K562 (cell line): ENCODE results near the gene LIG3. TPM values are rescaled to one million over a fixed set of nuclear protein-coding genes. Genes with fewer than 3 reads are reported as not detected.

Experiments
- ATAC-seq: fragments of 200-7000 bp; cut with Tn5 transposase; 3 replicates; pipeline ENCODE4 v1.9.1; 2020; ENCODE audit warnings: moderate library complexity
- BruUV-seq: library from RNA; stranded (reverse); fragments of 400-500 nt; replicated peaks from 2 replicates; lab custom pipeline; 2021; lab: Mats Ljungman, UMichigan
- CTCF ChIA-PET: fragments of 300-600 bp; formaldehyde crosslinking; extraction: SDS; loops from one replicate; lab custom pipeline; 2021; ENCODE audit warnings: low intra/inter-chr PET ratio; lab: Yijun Ruan, JAX
- POLR2A ChIA-PET: fragments of 300-600, 350-650 bp; sonication (Branson Sonifier 250); formaldehyde crosslinking; extraction: SDS; loops from one replicate; lab custom pipeline; 2021; ENCODE audit warnings: antibody characterized with exemption, inconsistent platforms; lab: Yijun Ruan, JAX
- DNase-seq, 4 experiments: peaks; one replicate each; pipeline versions ENCODE4 v3.0.0 to v3.0.0-alpha.2; 2011 to 2018; ENCODE audit warnings: low spot score in 3 of 4, mixed read lengths in 3 of 4; ENCODE audit errors: extremely low read depth in 1 of 4
- FAIRE-seq: peaks from 2 replicates; lab custom pipeline; 2011; peaks lifted over from hg19 to GRCh38; lab: Jason Lieb, UNC
- H2AFZ ChIP-seq: 2 replicates; pipeline ENCODE4 v1.6.0; 2011; ENCODE audit warnings: low read depth, low read length, control low read depth, inconsistent platforms
- H3K27ac ChIP-seq: fragments of 200-600 bp; 3 replicates; pipeline ENCODE4 v1.8.0; 2011; ENCODE audit warnings: low read depth, mild to moderate bottlenecking, control low read depth, inconsistent platforms, low read length, moderate library complexity, mixed read lengths; ENCODE audit errors: extremely low read depth
- H3K27me3 ChIP-seq, 2 experiments: fragments of 300-600 bp in 1 of 2; 2 replicates in 1 of 2; 3 replicates in 1 of 2; pipeline versions ENCODE4 v1.6.0 to v1.8.0; 2011; ENCODE audit warnings: inconsistent platforms in 2 of 2, low read length in 2 of 2, mild to moderate bottlenecking in 1 of 2, mixed read lengths in 1 of 2, moderate library complexity in 1 of 2; ENCODE audit not compliant: control insufficient read depth in 2 of 2, insufficient read depth in 2 of 2
- H3K36me3 ChIP-seq: fragments of 300-600 bp; 3 replicates; pipeline ENCODE4 v1.8.0; 2011; ENCODE audit warnings: mild to moderate bottlenecking, low read length, inconsistent platforms; ENCODE audit not compliant: control insufficient read depth, insufficient read depth
- H3K4me1 ChIP-seq, 2 experiments: fragments of 200-600 bp in 1 of 2; replicated peaks in 1 of 2; 2 replicates in 1 of 2; 3 replicates in 1 of 2; pipeline versions ENCODE4 v1.5.1 to v1.8.0; 2011; ENCODE audit warnings: inconsistent platforms in 2 of 2, low read length in 2 of 2, mild to moderate bottlenecking in 1 of 2, mixed read lengths in 1 of 2, moderate library complexity in 1 of 2; ENCODE audit not compliant: control insufficient read depth in 2 of 2, insufficient read depth in 2 of 2
- H3K4me2 ChIP-seq: 2 replicates; pipeline ENCODE4 v1.6.1; 2011; ENCODE audit warnings: low read length, control low read depth, inconsistent platforms, mixed read lengths; ENCODE audit not compliant: insufficient read depth
- H3K4me3 ChIP-seq: fragments of 200-600 bp; sonication (generic), shearing (Covaris generic); 2 replicates; pipeline ENCODE4 v1.5.1; 2016; ENCODE audit warnings: control low read depth, inconsistent platforms
- H3K79me2 ChIP-seq: fragments of 200-600 bp; 3 replicates; pipeline ENCODE4 v1.8.0; 2011; ENCODE audit warnings: low read length, inconsistent platforms; ENCODE audit not compliant: control insufficient read depth, insufficient read depth
- H3K9ac ChIP-seq, 2 experiments: 2 replicates each; pipeline versions ENCODE4 v1.6.0 to v1.6.1; 2011; ENCODE audit warnings: low read depth in 2 of 2, low read length in 2 of 2, control low read depth in 1 of 2, inconsistent platforms in 1 of 2, mild to moderate bottlenecking in 1 of 2, mixed read lengths in 1 of 2; ENCODE audit not compliant: insufficient read depth in 1 of 2
- H3K9me1 ChIP-seq: one replicate; pipeline ENCODE4 v1.6.0; 2011; ENCODE audit warnings: inconsistent platforms, mild to moderate bottlenecking, low read length, moderate library complexity; ENCODE audit not compliant: control insufficient read depth, insufficient read depth
- H3K9me3 ChIP-seq: replicated peaks from 2 replicates; pipeline ENCODE4 v1.5.1; 2011; ENCODE audit warnings: low read depth, low read length, inconsistent platforms; ENCODE audit not compliant: control insufficient read depth, insufficient read depth
- H4K20me1 ChIP-seq: replicated peaks from 2 replicates; pipeline ENCODE4 v1.6.1; 2011; ENCODE audit warnings: low read length, inconsistent platforms, mixed read lengths; ENCODE audit not compliant: control insufficient read depth, insufficient read depth
- ATF2 ChIP-seq: sonication (generic); formaldehyde crosslinking; IDR thresholded peaks from 2 replicates; pipeline ENCODE4 v1.8.1; 2022; ENCODE audit warnings: missing genetic modification reagents
- BACH1 ChIP-seq: fragments of 200-800 bp; sonication (Bioruptor generic); IDR thresholded peaks from 2 replicates; pipeline ENCODE4 v1.6.1; 2016; ENCODE audit warnings: missing genetic modification characterization, missing compliant biosample characterization
- ETV1 ChIP-seq: fragments of 450-650 bp; conservative IDR thresholded peaks from 2 replicates; pipeline ENCODE4 v1.6.1; 2016; ENCODE audit warnings: missing genetic modification characterization, control low read depth, low read depth, missing compliant biosample characterization
- FOXA1 ChIP-seq: fragments of 450-650 bp; IDR thresholded peaks from 2 replicates; pipeline ENCODE4 v1.6.1; 2016; ENCODE audit warnings: mild to moderate bottlenecking, borderline replicate concordance
- FUS ChIP-seq: fragments of 200-400 bp; formaldehyde crosslinking; optimal IDR thresholded peaks from 2 replicates; pipeline ENCODE3; 2017; ENCODE audit warnings: low read depth, low read length
- KDM2B ChIP-seq: fragments of 250-450 bp; sonication (Bioruptor Pico); IDR thresholded peaks from 2 replicates; pipeline ENCODE4 v1.8.0; 2021; ENCODE audit warnings: mild to moderate bottlenecking, moderate library complexity
- KLF13 ChIP-seq: fragments of 450-650 bp; IDR thresholded peaks from 2 replicates; pipeline ENCODE4 v1.6.1; 2016; ENCODE audit warnings: missing genetic modification characterization, low read depth, mild to moderate bottlenecking, missing compliant biosample characterization, moderate library complexity, borderline replicate concordance
- MED1 ChIP-seq: sonication (generic); formaldehyde crosslinking; IDR thresholded peaks from 2 replicates; pipeline ENCODE4 v1.8.1; 2023; ENCODE audit warnings: missing genetic modification reagents, borderline replicate concordance
- NFIC ChIP-seq: fragments of 450-650 bp; IDR thresholded peaks from 2 replicates; pipeline ENCODE4 v1.6.1; 2017; ENCODE audit warnings: mild to moderate bottlenecking, inconsistent platforms
- NFYB ChIP-seq: IDR thresholded peaks from 2 replicates; pipeline ENCODE4 v1.6.1; 2011; ENCODE audit warnings: mild to moderate bottlenecking, moderate library complexity; ENCODE audit not compliant: insufficient read length; ENCODE audit errors: extremely low read depth
- RBM25 ChIP-seq: fragments of 200-400 bp; formaldehyde crosslinking; IDR thresholded peaks from 2 replicates; pipeline ENCODE4 v1.6.1; 2018; ENCODE audit warnings: low read length, low read depth, moderate library complexity; ENCODE audit not compliant: severe bottlenecking
- RFX5 ChIP-seq: IDR thresholded peaks from 2 replicates; pipeline ENCODE4 v1.6.1; 2011; ENCODE audit warnings: low read depth, mild to moderate bottlenecking, improper control_type of control experiment, low read length
- SP1 ChIP-seq: sonication (generic); formaldehyde crosslinking; IDR thresholded peaks from 2 replicates; pipeline ENCODE4 v1.8.1; 2022; ENCODE audit warnings: mild to moderate bottlenecking, missing genetic modification reagents
- SREBF2 ChIP-seq: sonication (generic); formaldehyde crosslinking; IDR thresholded peaks from 2 replicates; pipeline ENCODE4 v1.4.0; 2020; ENCODE audit warnings: mild to moderate bottlenecking, missing genetic modification reagents
- ZC3H8 ChIP-seq: fragments of 450-650 bp; IDR thresholded peaks from 2 replicates; pipeline ENCODE4 v1.6.1; 2017
- ZKSCAN8 ChIP-seq: fragments of 200-800 bp; sonication (Bioruptor generic); IDR thresholded peaks from 2 replicates; pipeline ENCODE4 v1.6.1; 2016; ENCODE audit warnings: missing genetic modification characterization, missing compliant biosample characterization
- ZNF717 ChIP-seq: fragments of 250-450 bp; sonication (Bioruptor Pico); IDR thresholded peaks from 2 replicates; pipeline ENCODE4 v1.5.0; 2021
- WGBS: fragments of 100-300 bp; shearing (Covaris generic); methylation state at CpG from one replicate; pipeline ENCODE4 v1.1.6; 2016; ENCODE audit warnings: low coverage, mixed read lengths; ENCODE audit not compliant: insufficient coverage; ENCODE audit errors: missing lambda C conversion rate; 5-methylcytosine and 5-hydroxymethylcytosine counted together
- in situ Hi-C: fragments of 300-500 bp; cut with MboI; formaldehyde crosslinking; loops from 4 replicates; pipeline ENCODE4 v1.15.0; 2018; ENCODE audit warnings: inconsistent platforms, mixed read lengths
- intact Hi-C: fragments of 100-400 bp; cut with micrococcal nuclease; formaldehyde crosslinking; loops from 2 replicates; pipeline ENCODE4 v1.14.2; 2022
- polyA plus RNA-seq, 8 experiments: library from polyadenylated mRNA; depleted of rRNA in 4 of 8; stranded (reverse) in 5 of 8; unstranded in 3 of 8; fragments of >200 nt; fragmentation: Nextera tagmentation in 2 of 8; fragmentation: Illumina TruSeq in 1 of 8; extraction: Ambion mirVana in 2 of 8; extraction: Trizol in 1 of 8; gene quantifications; 2 replicates each; pipeline versions ENCODE4 v1.2.1 to v1.2.3, GENCODE V29; 2011 to 2014; ENCODE audit warnings: inconsistent platforms in 1 of 8, missing spikeins in 1 of 8
- total RNA-seq, 7 experiments: library from RNA; depleted of rRNA in 6 of 7; stranded (reverse); fragments of >200 nt in 6 of 7; fragmentation: Illumina TruSeq in 2 of 7; extraction: Trizol in 2 of 7; gene quantifications; 2 replicates each; pipeline versions ENCODE4 v1.2.1 to v1.2.3, GENCODE V29; 2011 to 2021; ENCODE audit warnings: low replicate concordance in 1 of 7

LIG3 gene
- total and polyA plus RNA-seq, 9 of the 15 experiments (the other 6 are each of a cell fraction or from before 2014, with no cell fraction given) = 7.6 to 75.0 (median 43.0) TPM

GRCh38 chr17:34991606-34992005 is 11.3 kb downstream of the LIG3 start:
- CTCF ChIA-PET = no interaction called here
- no peak overlapping the region for H3K4me3 ChIP-seq
- no peak overlapping the region for H2AFZ ChIP-seq
- H3K27me3 ChIP-seq = no peaks in the 10 kb centered on the region
- no peak overlapping the region for H3K9ac ChIP-seq
- peaks cover 7% of the 10 kb centered on the region for H3K79me2 ChIP-seq
- no peaks in the 10 kb centered on the region for H3K9me1 ChIP-seq
- H3K27ac ChIP-seq = no peak overlapping the region
- peaks cover 94% of the 10 kb centered on the region for H3K36me3 ChIP-seq
- H3K4me2 ChIP-seq = no peak overlapping the region
- peaks cover 8 to 14% of the 10 kb centered on the region in 2 experiments; a peak in 4 of 5 replicates for H3K4me1 ChIP-seq
- DNase-seq = no peak
- no TSS peak for BruUV-seq
- no peak for ATAC-seq
- TF ChIP-seq ZC3H8 = no peak
- H3K9me3 ChIP-seq = no peaks in the 10 kb centered on the region
- no peaks in the 10 kb centered on the region; the same call in 1 of the 2 replicates for H4K20me1 ChIP-seq
- 100% methylated on average over 2 of the region's 3 CpGs for WGBS
- in situ Hi-C loops (no loop called here), intact Hi-C loops (no loop called here)
- POLR2A ChIA-PET = interaction anchor here (1.5 to 3.8 kb wide), 3 partner anchors 11 to 128 kb away, joined by 5 to 27 read pairs (median 6); partner anchors contain the start of genes LIG3 and RAD51D
- FAIRE-seq = no peak

- POLR2A ChIA-PET = interaction anchor here (0.5 to 3.8 kb wide), 2 partner anchors 12 to 32 kb away, joined by 3 to 27 read pairs; partner anchors contain the start of genes CCT6B, LIG3 and ZNF830
- intact Hi-C loops (no loop called here), in situ Hi-C loops (no loop called here)
- Histone ChIP-seq H3K4me1 (peaks cover under 1 to 8% of the 10 kb centered on the region in 2 experiments; a peak in 3 of 5 replicates), H3K4me2 (no peak overlapping the region), H3K27ac (no peak overlapping the region), H3K27me3 (no peaks in the 10 kb centered on the region), H3K9me3 (no peaks in the 10 kb centered on the region), H3K36me3 (peaks cover 97% of the 10 kb centered on the region), H2AFZ (no peak overlapping the region), H3K9me1 (no peaks in the 10 kb centered on the region), H3K9ac (no peak overlapping the region), H3K79me2 (no peaks in the 10 kb centered on the region), H4K20me1 (no peaks in the 10 kb centered on the region; the same call in 1 of the 2 replicates), H3K4me3 (no peak overlapping the region)
- DNase-seq (no peak), FAIRE-seq (no peak), ATAC-seq (no peak)
- CTCF ChIA-PET = no interaction called here
- 64% methylated on average over 2 of the region's 2 CpGs for WGBS
- no TSS peak for BruUV-seq
- no peak for TF ChIP-seq KLF13 (tag)
- TF ChIP-seq NFYB = no peak
- TF ChIP-seq RFX5 = no peak
- TF ChIP-seq MED1 = no peak
- TF ChIP-seq NFIC = no peak
- TF ChIP-seq ZNF717 (CRISPR knock-in tag) = no peak
- no peak for TF ChIP-seq ETV1 (tag)
- no peak for TF ChIP-seq FOXA1
- no peak for TF ChIP-seq ATF2
- TF ChIP-seq BACH1 (tag) = no peak
- no peak for TF ChIP-seq SP1
- TF ChIP-seq SREBF2 = no peak
- no peak for TF ChIP-seq KDM2B
- TF ChIP-seq RBM25 = no peak
- TF ChIP-seq FUS = no peak
- no peak for TF ChIP-seq ZKSCAN8 (CRISPR knock-in tag)
These were observed 12.7 kb downstream of the LIG3 start for GRCh38 chr17:34993031-34993430.
